ENCODE results near the gene POTEJ.
"Not testable (repeated sequence)": the region's sequence is repeated elsewhere in the genome, so short reads cannot be mapped to it uniquely, and the experiment has no call there.

POTEJ gene

GRCh38 chr2:130611140-130611539, at the start of gene POTEJ:
TSS of gene POTEJ (plus strand) at chr2:130611440. CDS start at chr2:130611533, 93 bp downstream.
- not testable (repeated sequence) for DNase-seq

GRCh38 chr2:130566165-130566564, 45.1 kb upstream of the POTEJ start:
- DNase-seq = not testable (repeated sequence)

GRCh38 chr2:130571929-130572328, 39.3 kb upstream of the POTEJ start:
- not testable (repeated sequence) for DNase-seq

- not testable (repeated sequence) for DNase-seq
Measured at GRCh38 chr2:130574230-130574629, 37.0 kb upstream of the POTEJ start.

GRCh38 chr2:130576209-130576784, 34.9 kb upstream of the POTEJ start:
- not testable (repeated sequence) for DNase-seq

GRCh38 chr2:130577559-130577958, 33.7 kb upstream of the POTEJ start:
- not testable (repeated sequence) for DNase-seq

GRCh38 chr2:130579121-130579520, 32.1 kb upstream of the POTEJ start:
- DNase-seq = not testable (repeated sequence)

GRCh38 chr2:130581491-130581890, 29.7 kb upstream of the POTEJ start:
- not testable (repeated sequence) for DNase-seq

- not testable (repeated sequence) for DNase-seq
Measured at GRCh38 chr2:130582970-130583369, 28.3 kb upstream of the POTEJ start.

GRCh38 chr2:130583582-130583981, 27.7 kb upstream of the POTEJ start:
- DNase-seq = not testable (repeated sequence)

- DNase-seq = not testable (repeated sequence)
Measured at GRCh38 chr2:130584726-130585125, 26.5 kb upstream of the POTEJ start.

GRCh38 chr2:130588688-130589458, 22.4 kb upstream of the POTEJ start:
- DNase-seq = not testable (repeated sequence)

GRCh38 chr2:130590170-130590841, 20.9 kb upstream of the POTEJ start:
- DNase-seq = not testable (repeated sequence)

GRCh38 chr2:130590842-130591359, 20.3 kb upstream of the POTEJ start:
- not testable (repeated sequence) for DNase-seq

- DNase-seq = not testable (repeated sequence)
Measured at GRCh38 chr2:130592791-130593414, 18.3 kb upstream of the POTEJ start.

GRCh38 chr2:130594011-130594410, 17.2 kb upstream of the POTEJ start:
- DNase-seq = not testable (repeated sequence)

- DNase-seq = not testable (repeated sequence)
Measured at GRCh38 chr2:130596757-130597156, 14.5 kb upstream of the POTEJ start.

- DNase-seq = not testable (repeated sequence)
Measured at GRCh38 chr2:130597994-130598393, 13.2 kb upstream of the POTEJ start.

- DNase-seq = not testable (repeated sequence)
Measured at GRCh38 chr2:130598463-130598862, 12.8 kb upstream of the POTEJ start.

GRCh38 chr2:130599393-130599792, 11.8 kb upstream of the POTEJ start, which contains the start of gene CFC1:
TSS of gene CFC1 (minus strand) at chr2:130599575. CDS start at chr2:130599287, 288 bp downstream.
- not testable (repeated sequence) for DNase-seq

GRCh38 chr2:130599926-130600325, 11.3 kb upstream of the POTEJ start:
- not testable (repeated sequence) for DNase-seq

GRCh38 chr2:130601648-130602302, 9.5 kb upstream of the POTEJ start:
- not testable (repeated sequence) for DNase-seq
